ENCODE data around the gene IKZF3. TPM values are rescaled to one million over a fixed set of nuclear protein-coding genes. Genes with fewer than 3 reads are reported as not detected.
"Not testable (repeated sequence)": the region's sequence is repeated elsewhere in the genome, so short reads cannot be mapped to it uniquely, and the experiment has no call there.

Gene IKZF3
- total RNA-seq = 0.39 TPM

GRCh38 chr17:39863918-39864746 lies at the start of gene IKZF3:
Gene IKZF3, minus strand, starts transcription at chr17:39864312. Its CDS starts 186 bp downstream, at chr17:39864126.
- no peak for DNase-seq

- no peak for DNase-seq
Observed at GRCh38 chr17:39908789-39909352, 44.8 kb upstream of the IKZF3 start.

GRCh38 chr17:39904990-39905288 lies 40.8 kb upstream of the IKZF3 start:
- no peak for DNase-seq

GRCh38 chr17:39903158-39903884 lies 39.2 kb upstream of the IKZF3 start:
- no peak for DNase-seq

- not testable (repeated sequence) for DNase-seq
Observed at GRCh38 chr17:39902027-39902426, 37.9 kb upstream of the IKZF3 start.

- DNase-seq = no peak
Observed at GRCh38 chr17:39899215-39899614, 35.1 kb upstream of the IKZF3 start.

GRCh38 chr17:39898088-39898487 lies 34.0 kb upstream of the IKZF3 start:
- no peak for DNase-seq

GRCh38 chr17:39894681-39895376 lies 30.7 kb upstream of the IKZF3 start:
- DNase-seq = no peak

GRCh38 chr17:39889200-39889599 lies 25.1 kb upstream of the IKZF3 start:
- no peak for DNase-seq

GRCh38 chr17:39887078-39887477 lies 23.0 kb upstream of the IKZF3 start:
- DNase-seq = no peak

- not testable (repeated sequence) for DNase-seq
Observed at GRCh38 chr17:39886102-39886501, 22.0 kb upstream of the IKZF3 start.

- DNase-seq = no peak
Observed at GRCh38 chr17:39872751-39873150, 8.6 kb upstream of the IKZF3 start.

GRCh38 chr17:39871801-39872200 lies 7.7 kb upstream of the IKZF3 start:
- no peak for DNase-seq

GRCh38 chr17:39870776-39871175 lies 6.7 kb upstream of the IKZF3 start:
- DNase-seq = no peak

- DNase-seq = no peak
Observed at GRCh38 chr17:39868554-39868942, 4.4 kb upstream of the IKZF3 start.

- DNase-seq = no peak
Observed at GRCh38 chr17:39867880-39868553, 3.9 kb upstream of the IKZF3 start, which contains the start of gene ZPBP2. Gene ZPBP2, plus strand, starts transcription at chr17:39868202. Its CDS starts 153 bp downstream, at chr17:39868355.

GRCh38 chr17:39867084-39867879 lies 3.2 kb upstream of the IKZF3 start:
- no peak for DNase-seq

- no peak for DNase-seq
Observed at GRCh38 chr17:39866013-39866730, 2.1 kb upstream of the IKZF3 start.

- DNase-seq = no peak
Observed at GRCh38 chr17:39863244-39863917, 731 bp downstream of the IKZF3 start.

GRCh38 chr17:39861235-39861634 lies 2.9 kb downstream of the IKZF3 start:
- no peak for DNase-seq

Measured in skin of body (tissue), 2 donors.